ENCODE data around the gene SH2B2.

SH2B2 gene

GRCh38 chr7:102251531-102252365, 34.9 kb upstream of the SH2B2 start:
- no peak for ATAC-seq (ENCODE audit: insufficient read depth, low read depth)
- Histone ChIP-seq H3K4me2 (ENCODE audit: insufficient read depth, low read length) (no peak overlapping the region), H3K27me3 (ENCODE audit: insufficient read depth, low read length, poor library complexity) (no peaks in the 10 kb centered on the region), H3K9ac (ENCODE audit: low read depth, low read length) (no peak overlapping the region), H3K4me3 (ENCODE audit: low read depth in 1 of 2, low read length in 2 of 2) (no peak overlapping the region), H3K9me3 (ENCODE audit: insufficient read depth, low read length, severe bottlenecking) (no peaks in the 10 kb centered on the region), H3K4me1 (ENCODE audit: insufficient read depth, low read length) (no peaks in the 10 kb centered on the region), H2AFZ (ENCODE audit: low read depth, low read length) (no peak overlapping the region), H4K20me1 (ENCODE audit: insufficient read depth, low read length) (no peaks in the 10 kb centered on the region), H3K27ac (ENCODE audit: low read length) (no peak overlapping the region), H3K79me2 (ENCODE audit: insufficient read depth, low read length) (no peaks in the 10 kb centered on the region), H3K36me3 (ENCODE audit: insufficient read depth, low read length) (peaks cover 60% of the 10 kb centered on the region)
- TF ChIP-seq, protein P1, sequence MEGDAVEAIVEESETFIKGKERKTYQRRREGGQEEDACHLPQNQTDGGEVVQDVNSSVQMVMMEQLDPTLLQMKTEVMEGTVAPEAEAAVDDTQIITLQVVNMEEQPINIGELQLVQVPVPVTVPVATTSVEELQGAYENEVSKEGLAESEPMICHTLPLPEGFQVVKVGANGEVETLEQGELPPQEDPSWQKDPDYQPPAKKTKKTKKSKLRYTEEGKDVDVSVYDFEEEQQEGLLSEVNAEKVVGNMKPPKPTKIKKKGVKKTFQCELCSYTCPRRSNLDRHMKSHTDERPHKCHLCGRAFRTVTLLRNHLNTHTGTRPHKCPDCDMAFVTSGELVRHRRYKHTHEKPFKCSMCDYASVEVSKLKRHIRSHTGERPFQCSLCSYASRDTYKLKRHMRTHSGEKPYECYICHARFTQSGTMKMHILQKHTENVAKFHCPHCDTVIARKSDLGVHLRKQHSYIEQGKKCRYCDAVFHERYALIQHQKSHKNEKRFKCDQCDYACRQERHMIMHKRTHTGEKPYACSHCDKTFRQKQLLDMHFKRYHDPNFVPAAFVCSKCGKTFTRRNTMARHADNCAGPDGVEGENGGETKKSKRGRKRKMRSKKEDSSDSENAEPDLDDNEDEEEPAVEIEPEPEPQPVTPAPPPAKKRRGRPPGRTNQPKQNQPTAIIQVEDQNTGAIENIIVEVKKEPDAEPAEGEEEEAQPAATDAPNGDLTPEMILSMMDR (IDR thresholded peaks at IDR 0.05; ENCODE audit: borderline replicate concordance, extremely low read depth, low read length, poor library complexity, severe bottlenecking) = no peak
- no peak for TF ChIP-seq EZH2 (IDR thresholded peaks at IDR 0.05; ENCODE audit: borderline replicate concordance, low read depth, low read length, severe bottlenecking)
- DNase-seq = no peak

DNA sequence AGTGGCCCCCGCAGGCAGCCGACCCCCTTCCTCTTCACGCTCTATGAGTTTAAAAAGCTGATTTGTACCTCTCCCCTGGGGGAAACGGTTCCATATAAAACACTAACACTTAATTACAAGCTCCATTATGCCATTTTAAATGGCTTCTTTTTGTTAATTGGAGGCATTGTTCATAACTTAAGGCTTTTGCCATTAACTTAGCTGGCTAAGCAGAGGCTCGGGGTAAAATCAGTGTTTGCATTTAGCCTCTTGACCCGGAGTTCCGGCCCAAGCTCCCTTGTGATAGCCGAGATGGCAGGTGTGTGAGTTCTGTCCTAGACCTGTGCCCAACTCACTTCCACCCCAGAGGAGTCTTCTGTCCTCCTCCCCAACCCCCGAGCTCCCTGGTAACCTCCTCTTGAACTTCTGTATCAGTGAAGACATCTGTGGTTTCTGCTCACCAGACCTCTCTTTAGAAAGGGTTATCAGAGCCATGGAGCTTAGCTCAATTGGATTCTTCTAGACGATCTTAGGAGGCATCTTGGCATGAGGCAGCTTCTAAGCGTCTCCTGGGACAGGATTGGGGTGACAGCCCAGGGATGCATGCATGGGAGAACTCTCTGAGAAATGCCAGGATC, 34.2 kb upstream of the SH2B2 start:
- H3K36me3 ChIP-seq (ENCODE audit: insufficient read depth, low read length) = peaks cover 53% of the 10 kb centered on the region
- no peaks in the 10 kb centered on the region for H4K20me1 ChIP-seq (ENCODE audit: insufficient read depth, low read length)
- no peaks in the 10 kb centered on the region for H3K9me3 ChIP-seq (ENCODE audit: insufficient read depth, low read length, severe bottlenecking)
- H3K79me2 ChIP-seq (ENCODE audit: insufficient read depth, low read length) = no peaks in the 10 kb centered on the region
- no peaks in the 10 kb centered on the region for H3K4me1 ChIP-seq (ENCODE audit: insufficient read depth, low read length)
- no peak overlapping the region for H3K27ac ChIP-seq (ENCODE audit: low read length)
- TF ChIP-seq, protein P1 (IDR thresholded peaks at IDR 0.05; ENCODE audit: borderline replicate concordance, extremely low read depth, low read length, poor library complexity, severe bottlenecking) = no peak
- TF ChIP-seq EZH2 (IDR thresholded peaks at IDR 0.05; ENCODE audit: borderline replicate concordance, low read depth, low read length, severe bottlenecking) = no peak
- DNase-seq = no peak
- H3K4me2 ChIP-seq (ENCODE audit: insufficient read depth, low read length) = no peak overlapping the region
- no peaks in the 10 kb centered on the region for H3K27me3 ChIP-seq (ENCODE audit: insufficient read depth, low read length, poor library complexity)
- no peak overlapping the region for H3K4me3 ChIP-seq (ENCODE audit: low read depth in 1 of 2, low read length in 2 of 2)
- no peak overlapping the region for H3K9ac ChIP-seq (ENCODE audit: low read depth, low read length)
- no peak overlapping the region for H2AFZ ChIP-seq (ENCODE audit: low read depth, low read length)
- ATAC-seq (ENCODE audit: insufficient read depth, low read depth) = no peak

- Histone ChIP-seq H3K9ac (ENCODE audit: low read depth, low read length) (no peak overlapping the region), H4K20me1 (ENCODE audit: insufficient read depth, low read length) (no peaks in the 10 kb centered on the region), H3K79me2 (ENCODE audit: insufficient read depth, low read length) (no peaks in the 10 kb centered on the region), H3K36me3 (ENCODE audit: insufficient read depth, low read length) (peaks cover 44% of the 10 kb centered on the region), H3K9me3 (ENCODE audit: insufficient read depth, low read length, severe bottlenecking) (no peaks in the 10 kb centered on the region), H3K4me1 (ENCODE audit: insufficient read depth, low read length) (no peaks in the 10 kb centered on the region), H3K4me3 (ENCODE audit: low read depth in 1 of 2, low read length in 2 of 2) (no peak overlapping the region), H3K27ac (ENCODE audit: low read length) (no peak overlapping the region), H3K4me2 (ENCODE audit: insufficient read depth, low read length) (no peak overlapping the region), H3K27me3 (ENCODE audit: insufficient read depth, low read length, poor library complexity) (no peaks in the 10 kb centered on the region), H2AFZ (ENCODE audit: low read depth, low read length) (no peak overlapping the region)
- no peak for TF ChIP-seq EZH2 (IDR thresholded peaks at IDR 0.05; ENCODE audit: borderline replicate concordance, low read depth, low read length, severe bottlenecking)
- TF ChIP-seq, protein P1 (IDR thresholded peaks at IDR 0.05; ENCODE audit: borderline replicate concordance, extremely low read depth, low read length, poor library complexity, severe bottlenecking) = no peak
- no peak for ATAC-seq (ENCODE audit: insufficient read depth, low read depth)
- DNase-seq = no peak
These were observed 33.3 kb upstream of the SH2B2 start for GRCh38 chr7:102253066-102253972.

Data from DND-41 (cell line).